ENCODE data around the gene CHI3L2.

DNA sequence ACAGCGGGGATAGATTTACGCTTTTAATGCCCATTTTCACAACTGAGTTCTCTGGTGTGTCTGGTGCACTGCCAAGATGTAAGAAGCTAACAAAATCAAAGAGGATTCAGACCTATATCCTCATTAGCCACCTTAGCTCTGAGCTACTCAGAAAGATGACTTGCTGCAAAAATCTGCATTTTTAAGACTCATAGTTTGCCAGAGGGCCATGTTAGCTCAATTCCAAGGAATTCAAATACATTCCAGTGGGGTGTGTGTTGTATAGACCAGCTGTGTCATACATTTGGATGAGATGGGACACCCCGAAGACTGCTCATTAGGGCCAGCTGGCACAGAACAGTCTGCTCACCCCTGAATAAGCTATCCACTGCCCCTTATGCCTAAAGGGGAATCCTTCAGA is 36.0 kb upstream of the CHI3L2 start:
- TF ChIP-seq, protein P1, sequence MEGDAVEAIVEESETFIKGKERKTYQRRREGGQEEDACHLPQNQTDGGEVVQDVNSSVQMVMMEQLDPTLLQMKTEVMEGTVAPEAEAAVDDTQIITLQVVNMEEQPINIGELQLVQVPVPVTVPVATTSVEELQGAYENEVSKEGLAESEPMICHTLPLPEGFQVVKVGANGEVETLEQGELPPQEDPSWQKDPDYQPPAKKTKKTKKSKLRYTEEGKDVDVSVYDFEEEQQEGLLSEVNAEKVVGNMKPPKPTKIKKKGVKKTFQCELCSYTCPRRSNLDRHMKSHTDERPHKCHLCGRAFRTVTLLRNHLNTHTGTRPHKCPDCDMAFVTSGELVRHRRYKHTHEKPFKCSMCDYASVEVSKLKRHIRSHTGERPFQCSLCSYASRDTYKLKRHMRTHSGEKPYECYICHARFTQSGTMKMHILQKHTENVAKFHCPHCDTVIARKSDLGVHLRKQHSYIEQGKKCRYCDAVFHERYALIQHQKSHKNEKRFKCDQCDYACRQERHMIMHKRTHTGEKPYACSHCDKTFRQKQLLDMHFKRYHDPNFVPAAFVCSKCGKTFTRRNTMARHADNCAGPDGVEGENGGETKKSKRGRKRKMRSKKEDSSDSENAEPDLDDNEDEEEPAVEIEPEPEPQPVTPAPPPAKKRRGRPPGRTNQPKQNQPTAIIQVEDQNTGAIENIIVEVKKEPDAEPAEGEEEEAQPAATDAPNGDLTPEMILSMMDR (IDR thresholded peaks at IDR 0.05 in 8 of 11, conservative IDR thresholded peaks at IDR 0.05 in 3 of 11): no peak
- TF ChIP-seq POLR2A (IDR thresholded peaks at IDR 0.05) (no peak), POLR2AphosphoS5 (IDR thresholded peaks at IDR 0.05) (no peak)

Measured in spleen (tissue), 7 donors.